HepG2 (cell line): Measurements from ENCODE around the gene RESP18. TPM values are rescaled to one million over a fixed set of nuclear protein-coding genes. Genes with fewer than 3 reads are reported as not detected.

Experiments
- AHR ChIP-seq: IDR thresholded peaks from 2 replicates; pipeline ENCODE4 v1.6.1; 2018; ENCODE audit warnings: missing genetic modification reagents, missing compliant biosample characterization
- ARID2 ChIP-seq: sonication (generic); formaldehyde crosslinking; IDR thresholded peaks from 2 replicates; pipeline ENCODE4 v1.8.1; 2022; ENCODE audit warnings: mild to moderate bottlenecking, missing genetic modification reagents, borderline replicate concordance
- BATF2 ChIP-seq: sonication (generic); formaldehyde crosslinking; IDR thresholded peaks from 2 replicates; pipeline ENCODE4 v1.8.0; 2022; ENCODE audit warnings: mild to moderate bottlenecking, missing genetic modification reagents, moderate library complexity
- ERF ChIP-seq: IDR thresholded peaks from 2 replicates; pipeline ENCODE4 v1.6.1; 2018; ENCODE audit warnings: missing biosample characterization, missing genetic modification reagents
- HMG20A ChIP-seq: IDR thresholded peaks from 2 replicates; pipeline ENCODE4 v1.6.1; 2016; ENCODE audit warnings: borderline replicate concordance
- KMT2B ChIP-seq: IDR thresholded peaks from 2 replicates; pipeline ENCODE4 v1.6.1; 2016; ENCODE audit warnings: missing genetic modification reagents, missing compliant biosample characterization
- MAFG ChIP-seq: sonication (generic); formaldehyde crosslinking; IDR thresholded peaks from 2 replicates; pipeline ENCODE4 v1.5.1; 2020; ENCODE audit warnings: mild to moderate bottlenecking, missing genetic modification reagents
- NFYB ChIP-seq: sonication (generic); formaldehyde crosslinking; IDR thresholded peaks from 2 replicates; pipeline ENCODE4 v1.4.0; 2020; ENCODE audit warnings: missing genetic modification reagents
- TGIF2 ChIP-seq: IDR thresholded peaks from 2 replicates; pipeline ENCODE4 v1.6.1; 2016; ENCODE audit warnings: control low read depth, missing compliant biosample characterization
- THAP7 ChIP-seq: sonication (generic); formaldehyde crosslinking; IDR thresholded peaks from 2 replicates; pipeline ENCODE4 v1.8.1; 2023; ENCODE audit warnings: mild to moderate bottlenecking, missing genetic modification reagents
- ZKSCAN8 ChIP-seq: IDR thresholded peaks from 2 replicates; pipeline ENCODE4 v1.6.1; 2016; ENCODE audit warnings: borderline replicate concordance, missing genetic modification reagents, missing compliant biosample characterization
- ZNF256 ChIP-seq: sonication (generic); formaldehyde crosslinking; conservative IDR thresholded peaks from 2 replicates; pipeline ENCODE4 v1.4.0; 2020; ENCODE audit warnings: missing genetic modification reagents
- ZNF335 ChIP-seq: sonication (generic); formaldehyde crosslinking; IDR thresholded peaks from 2 replicates; pipeline ENCODE4 v1.4.0; 2020; ENCODE audit warnings: missing genetic modification reagents
- ZNF44 ChIP-seq: sonication (generic); formaldehyde crosslinking; IDR thresholded peaks from 2 replicates; pipeline ENCODE4 v1.5.1; 2020; ENCODE audit warnings: mild to moderate bottlenecking, missing genetic modification reagents
- ZNF550 ChIP-seq: sonication (generic); formaldehyde crosslinking; IDR thresholded peaks from 2 replicates; pipeline ENCODE4 v1.4.0; 2020; ENCODE audit warnings: mild to moderate bottlenecking, missing genetic modification reagents, borderline replicate concordance
- ZNF556 ChIP-seq: sonication (generic); formaldehyde crosslinking; IDR thresholded peaks from 2 replicates; pipeline ENCODE4 v1.4.0; 2020; ENCODE audit warnings: mild to moderate bottlenecking, missing genetic modification reagents, borderline replicate concordance
- ZNF652 ChIP-seq: IDR thresholded peaks from 2 replicates; pipeline ENCODE4 v1.6.1; 2016; ENCODE audit warnings: low read depth, borderline replicate concordance
- ZNF749 ChIP-seq: sonication (generic); formaldehyde crosslinking; IDR thresholded peaks from 2 replicates; pipeline ENCODE4 v1.8.0; 2022; ENCODE audit warnings: mild to moderate bottlenecking, missing genetic modification reagents, moderate library complexity, borderline replicate concordance
- ZNF761 ChIP-seq: sonication (generic); formaldehyde crosslinking; conservative IDR thresholded peaks from 2 replicates; pipeline ENCODE4 v1.4.0; 2020; ENCODE audit warnings: mild to moderate bottlenecking, missing genetic modification reagents
- ZNF792 ChIP-seq: IDR thresholded peaks from 2 replicates; pipeline ENCODE4 v1.6.1; 2016
- polyA plus RNA-seq, 8 experiments: library from polyadenylated mRNA; depleted of rRNA in 3 of 8; stranded (reverse) in 7 of 8; unstranded in 1 of 8; fragments of >200 nt; fragmentation: Illumina TruSeq in 4 of 8; extraction: Trizol in 4 of 8; gene quantifications; 2 replicates each; pipeline versions ENCODE4 v1.2.1 to v1.2.3, GENCODE V29; 2011 to 2016; ENCODE audit warnings: low read depth in 4 of 8, missing spikeins in 1 of 8, mixed read lengths in 1 of 8; ENCODE audit not compliant: insufficient read depth in 1 of 8
- total RNA-seq, 5 experiments: library from RNA; depleted of rRNA; stranded (reverse); fragments of >200 nt; fragmentation: Illumina TruSeq; extraction: Trizol; gene quantifications; 2 replicates each; pipeline ENCODE4 v1.2.3, GENCODE V29; 2016; ENCODE audit warnings: low read depth in 1 of 5
- TF ChIP-seq, protein P1 (sequence below): sonication (generic); formaldehyde crosslinking; IDR thresholded peaks from 2 replicates; pipeline ENCODE4 v1.4.0; 2020; ENCODE audit warnings: mild to moderate bottlenecking, missing genetic modification reagents

The RESP18 gene
- total and polyA plus RNA-seq, 2 of the 13 experiments (the other 11 are each of a cell fraction or from before 2014, with no cell fraction given) = not detected

- TF ChIP-seq NFYB (CRISPR knock-in tag) = peak; percentile 57
- peak; percentile 87 for TF ChIP-seq ZNF761 (CRISPR knock-in tag)
- no peak for TF ChIP-seq ZNF550 (CRISPR knock-in tag)
- TF ChIP-seq BATF2 = peak; percentile 89; the same call in 1 of the 2 replicates
- TF ChIP-seq HMG20A = peak; percentile 47; the same call in 1 of the 2 replicates
- peak; percentile 73 for TF ChIP-seq ZKSCAN8 (CRISPR knock-in tag)
- TF ChIP-seq ZNF652 (CRISPR knock-in tag) = peak; percentile 24; the same call in 1 of the 2 replicates
- peak; percentile 97 for TF ChIP-seq TGIF2 (CRISPR knock-in tag)
- TF ChIP-seq ARID2 (CRISPR knock-in tag) = no peak
- TF ChIP-seq ZNF792 (CRISPR knock-in tag) = peak; percentile 98
- TF ChIP-seq, protein P1, sequence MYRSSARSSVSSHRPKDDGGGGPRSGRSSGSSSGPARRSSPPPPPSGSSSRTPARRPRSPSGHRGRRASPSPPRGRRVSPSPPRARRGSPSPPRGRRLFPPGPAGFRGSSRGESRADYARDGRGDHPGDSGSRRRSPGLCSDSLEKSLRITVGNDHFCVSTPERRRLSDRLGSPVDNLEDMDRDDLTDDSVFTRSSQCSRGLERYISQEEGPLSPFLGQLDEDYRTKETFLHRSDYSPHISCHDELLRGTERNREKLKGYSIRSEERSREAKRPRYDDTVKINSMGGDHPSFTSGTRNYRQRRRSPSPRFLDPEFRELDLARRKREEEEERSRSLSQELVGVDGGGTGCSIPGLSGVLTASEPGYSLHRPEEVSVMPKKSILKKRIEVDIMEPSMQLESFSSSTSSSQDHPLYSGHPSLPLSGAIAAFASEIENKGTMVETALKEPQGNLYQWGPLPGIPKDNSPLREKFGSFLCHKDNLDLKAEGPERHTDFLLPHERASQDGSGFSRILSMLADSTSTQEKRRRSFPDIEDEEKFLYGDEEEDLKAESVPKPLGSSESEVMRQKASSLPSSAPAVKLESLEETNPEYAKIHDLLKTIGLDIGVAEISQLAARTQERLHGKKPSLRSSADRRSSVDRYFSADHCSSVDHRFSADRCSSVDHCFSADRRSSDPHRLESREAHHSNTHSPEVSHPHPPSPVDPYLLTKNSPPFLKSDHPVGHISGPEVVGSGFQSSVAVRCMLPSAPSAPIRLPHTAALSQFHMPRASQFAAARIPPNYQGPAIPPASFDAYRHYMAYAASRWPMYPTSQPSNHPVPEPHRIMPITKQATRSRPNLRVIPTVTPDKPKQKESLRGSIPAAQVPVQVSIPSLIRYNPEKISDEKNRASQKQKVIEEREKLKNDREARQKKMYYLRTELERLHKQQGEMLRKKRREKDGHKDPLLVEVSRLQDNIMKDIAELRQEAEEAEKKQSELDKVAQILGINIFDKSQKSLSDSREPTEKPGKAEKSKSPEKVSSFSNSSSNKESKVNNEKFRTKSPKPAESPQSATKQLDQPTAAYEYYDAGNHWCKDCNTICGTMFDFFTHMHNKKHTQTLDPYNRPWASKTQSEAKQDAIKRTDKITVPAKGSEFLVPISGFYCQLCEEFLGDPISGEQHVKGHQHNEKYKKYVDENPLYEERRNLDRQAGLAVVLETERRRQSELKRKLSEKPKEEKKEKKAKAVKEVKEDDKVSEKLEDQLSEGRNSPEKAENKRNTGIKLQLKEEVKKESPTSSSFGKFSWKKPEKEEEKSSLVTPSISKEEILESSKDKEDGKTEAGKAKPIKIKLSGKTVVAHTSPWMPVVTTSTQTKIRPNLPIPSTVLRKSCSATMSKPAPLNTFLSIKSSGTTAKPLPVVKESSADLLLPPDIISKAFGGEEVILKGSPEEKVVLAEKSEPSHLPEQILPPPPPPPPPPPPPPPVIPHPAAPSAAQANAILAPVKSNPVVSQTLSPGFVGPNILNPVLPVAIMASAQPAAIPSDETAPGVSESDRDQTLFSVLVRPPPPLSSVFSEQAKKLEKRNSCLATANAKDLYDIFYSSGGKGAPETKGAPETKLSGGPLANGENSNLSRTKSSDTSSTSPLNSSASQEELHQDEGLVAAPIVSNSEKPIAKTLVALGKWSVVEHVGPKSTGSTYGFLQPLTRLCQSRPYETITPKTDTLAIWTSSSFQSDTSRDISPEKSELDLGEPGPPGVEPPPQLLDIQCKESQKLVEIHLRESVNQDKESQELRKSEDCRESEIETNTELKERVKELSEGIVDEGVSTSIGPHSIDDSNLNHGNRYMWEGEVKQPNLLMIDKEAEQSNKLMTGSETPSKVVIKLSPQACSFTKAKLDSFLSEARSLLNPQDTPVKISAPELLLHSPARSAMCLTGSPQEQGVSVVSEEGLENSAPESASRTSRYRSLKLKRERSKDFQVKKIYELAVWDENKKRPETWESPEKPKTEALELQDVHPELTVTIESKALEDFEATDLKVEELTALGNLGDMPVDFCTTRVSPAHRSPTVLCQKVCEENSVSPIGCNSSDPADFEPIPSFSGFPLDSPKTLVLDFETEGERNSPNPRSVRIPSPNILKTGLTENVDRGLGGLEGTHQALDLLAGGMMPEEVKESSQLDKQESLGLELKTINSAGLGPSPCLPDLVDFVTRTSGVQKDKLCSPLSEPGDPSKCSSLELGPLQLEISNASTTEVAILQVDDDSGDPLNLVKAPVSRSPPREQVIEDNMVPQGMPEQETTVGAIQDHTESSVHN = peak; percentile 81; the same call in 1 of the 2 replicates
- no peak for TF ChIP-seq ZNF44
- peak; percentile 51; the same call in 1 of the 2 replicates for TF ChIP-seq ZNF556 (CRISPR knock-in tag)
- peak; percentile 99 for TF ChIP-seq ZNF749 (CRISPR knock-in tag)
- TF ChIP-seq MAFG (CRISPR knock-in tag) = no peak; the same call in 1 of the 2 replicates
- peak; percentile 99 for TF ChIP-seq AHR (CRISPR knock-in tag)
- peak; percentile 72 for TF ChIP-seq KMT2B
- TF ChIP-seq ERF (CRISPR knock-in tag) = peak; percentile 99
- TF ChIP-seq ZNF256 (CRISPR knock-in tag) = peak; percentile 99
- TF ChIP-seq THAP7 = peak; percentile 25; the same call in 1 of the 2 replicates
- peak; percentile 93 for TF ChIP-seq ZNF335 (CRISPR knock-in tag)
These were observed 24.1 kb downstream of the RESP18 start (continued) for GRCh38 chr2:219308142-219309101.
